HFF-Myc (cell line): Measurements from ENCODE around the gene PTPN3.
"Not testable (repeated sequence)": the region's sequence is repeated elsewhere in the genome, so short reads cannot be mapped to it uniquely, and the experiment has no call there.

Experiments used
- DNase-seq: peaks from one replicate; pipeline ENCODE4 v3.0.0-alpha.2; 2011; ENCODE audit warnings: low read depth; ENCODE audit errors: extremely low read depth
- H3K4me3 ChIP-seq: replicated peaks from 2 replicates; pipeline ENCODE4 v1.5.1; 2011; ENCODE audit warnings: low read depth, mild to moderate bottlenecking, control low read depth, low read length
- CTCF ChIP-seq: IDR thresholded peaks from 2 replicates; pipeline ENCODE4 v1.5.1; 2012; ENCODE audit warnings: mild to moderate bottlenecking, low read depth, low read length, control low read depth; ENCODE audit errors: missing control alignments

PTPN3 gene

GRCh38 chr9:109513871-109514270 lies 15.8 kb upstream of the PTPN3 start:
- TF ChIP-seq CTCF: no peak
- no peak overlapping the region for H3K4me3 ChIP-seq
- no peak for DNase-seq

GRCh38 chr9:109512170-109512756 lies 14.2 kb upstream of the PTPN3 start:
- no peak overlapping the region for H3K4me3 ChIP-seq
- DNase-seq: no peak
- TF ChIP-seq CTCF: no peak

- no peak overlapping the region for H3K4me3 ChIP-seq
- no peak for TF ChIP-seq CTCF
- DNase-seq: no peak
These were observed 12.4 kb upstream of the PTPN3 start for GRCh38 chr9:109510506-109510905.

- not testable (repeated sequence) for DNase-seq
These were observed 11.9 kb upstream of the PTPN3 start for GRCh38 chr9:109510042-109510441.

GRCh38 chr9:109509611-109510010 lies 11.5 kb upstream of the PTPN3 start:
- H3K4me3 ChIP-seq: no peak overlapping the region

More at GRCh38 chr9:109510042-109510441, 11.9 kb upstream of the PTPN3 start:
- H3K4me3 ChIP-seq: not testable (repeated sequence)

GRCh38 chr9:109507421-109507838 lies 9.3 kb upstream of the PTPN3 start:
- no peak for DNase-seq
- TF ChIP-seq CTCF: no peak
- no peak overlapping the region for H3K4me3 ChIP-seq

More at GRCh38 chr9:109509611-109510010, 11.5 kb upstream of the PTPN3 start:
- TF ChIP-seq CTCF: no peak
- DNase-seq: no peak

- no peak for DNase-seq
These were observed 8.1 kb upstream of the PTPN3 start for GRCh38 chr9:109506097-109506712.

More at GRCh38 chr9:109506097-109506712, 8.1 kb upstream of the PTPN3 start:
- no peak for TF ChIP-seq CTCF
- no peak overlapping the region for H3K4me3 ChIP-seq
